KMS-11 (cell line): ENCODE results near the gene ZNF532.

Experiments
- H2AFZ ChIP-seq: fragments of 200-600 bp; sonication (generic); 2 replicates; pipeline ENCODE4 v1.6.1; 2016; ENCODE audit warnings: antibody characterized with exemption, mixed run types, low read depth
- H3K27ac ChIP-seq: fragments of 200-600 bp; sonication (generic); 2 replicates; pipeline ENCODE4 v1.6.1; 2016; ENCODE audit warnings: mild to moderate bottlenecking, mixed run types
- H3K27me3 ChIP-seq: fragments of 200-600 bp; sonication (generic); 2 replicates; pipeline ENCODE4 v1.6.1; 2017; ENCODE audit warnings: mild to moderate bottlenecking, low read depth, mixed run types, moderate library complexity; ENCODE audit not compliant: insufficient read depth
- H3K36me3 ChIP-seq: fragments of 200-600 bp; sonication (generic); 2 replicates; pipeline ENCODE4 v1.6.1; 2017; ENCODE audit warnings: mild to moderate bottlenecking, mixed run types; ENCODE audit not compliant: insufficient read depth
- H3K4me1 ChIP-seq: fragments of 200-600 bp; sonication (generic); 2 replicates; pipeline ENCODE4 v1.6.1; 2016; ENCODE audit warnings: mild to moderate bottlenecking, low read depth, mixed run types; ENCODE audit not compliant: poor library complexity, severe bottlenecking
- H3K4me2 ChIP-seq: fragments of 200-600 bp; sonication (generic); 2 replicates; pipeline ENCODE4 v1.7.0; 2016; ENCODE audit warnings: mild to moderate bottlenecking, mixed run types
- H3K4me3 ChIP-seq: fragments of 200-600 bp; sonication (generic); IDR thresholded peaks from 2 replicates; pipeline ENCODE4 v1.6.1; 2017; ENCODE audit warnings: low read depth, low read length, mixed read lengths; ENCODE audit not compliant: insufficient read depth
- H3K79me2 ChIP-seq: fragments of 200-600 bp; sonication (generic); 2 replicates; pipeline ENCODE4 v1.6.1; 2016; ENCODE audit warnings: low read depth, mixed run types; ENCODE audit not compliant: insufficient read depth
- H3K9ac ChIP-seq: fragments of 200-600 bp; sonication (generic); 2 replicates; pipeline ENCODE4 v1.6.1; 2016; ENCODE audit warnings: mild to moderate bottlenecking, mixed run types
- H4K20me1 ChIP-seq: fragments of 200-600 bp; sonication (generic); 2 replicates; pipeline ENCODE4 v1.6.1; 2016; ENCODE audit warnings: mild to moderate bottlenecking, mixed run types; ENCODE audit not compliant: insufficient read depth
- CTCF ChIP-seq: fragments of 200-600 bp; sonication (generic); conservative IDR thresholded peaks from 2 replicates; pipeline ENCODE4 v1.6.1; 2017; ENCODE audit warnings: low read depth, mild to moderate bottlenecking, antibody characterized with exemption, low read length, moderate library complexity, mixed read lengths

The ZNF532 gene

GRCh38 chr18:58953627-58954026 is 89.0 kb downstream of the ZNF532 start:
- Histone ChIP-seq H3K4me1 (no peaks in the 10 kb centered on the region), H4K20me1 (no peaks in the 10 kb centered on the region), H3K4me2 (no peak overlapping the region), H3K27me3 (no peaks in the 10 kb centered on the region), H3K79me2 (no peaks in the 10 kb centered on the region), H3K36me3 (0 out of 2 replicates have a peak, but pooled peaks cover 2% of the 10 kb centered on the region), H3K27ac (no peak overlapping the region), H3K4me3 (no peak overlapping the region), H3K9ac (no peak overlapping the region), H2AFZ (no peak overlapping the region)
- no peak for TF ChIP-seq CTCF

- H3K36me3 ChIP-seq: 0 out of 2 replicates have a peak, but pooled peaks cover 2% of the 10 kb centered on the region
- no peaks in the 10 kb centered on the region for H4K20me1 ChIP-seq
- H3K9ac ChIP-seq: no peak overlapping the region
- H3K4me2 ChIP-seq: no peak overlapping the region
- no peaks in the 10 kb centered on the region for H3K4me1 ChIP-seq
- no peaks in the 10 kb centered on the region for H3K79me2 ChIP-seq
- H2AFZ ChIP-seq: no peak overlapping the region
- H3K27ac ChIP-seq: no peak overlapping the region
- TF ChIP-seq CTCF: no peak
- H3K27me3 ChIP-seq: no peaks in the 10 kb centered on the region
- no peak overlapping the region for H3K4me3 ChIP-seq
These were observed 90.3 kb downstream of the ZNF532 start for GRCh38 chr18:58955001-58955400.

GRCh38 chr18:58955738-58956137 is 91.1 kb downstream of the ZNF532 start:
- Histone ChIP-seq H3K79me2 (no peaks in the 10 kb centered on the region), H3K9ac (no peak overlapping the region), H3K27me3 (no peaks in the 10 kb centered on the region), H3K4me1 (peaks cover 5% of the 10 kb centered on the region), H4K20me1 (no peaks in the 10 kb centered on the region), H3K36me3 (0 out of 2 replicates have a peak, but pooled peaks cover 2% of the 10 kb centered on the region), H3K4me2 (no peak overlapping the region), H3K27ac (no peak overlapping the region), H3K4me3 (no peak overlapping the region), H2AFZ (no peak overlapping the region)
- TF ChIP-seq CTCF: no peak

- no peak for TF ChIP-seq CTCF
- H3K4me1 ChIP-seq: peaks cover 23% of the 10 kb centered on the region
- H3K4me2 ChIP-seq: no peak overlapping the region
- H3K79me2 ChIP-seq: no peaks in the 10 kb centered on the region
- H3K27ac ChIP-seq: no peak overlapping the region
- H3K27me3 ChIP-seq: no peaks in the 10 kb centered on the region
- no peak overlapping the region for H3K4me3 ChIP-seq
- H2AFZ ChIP-seq: no peak overlapping the region
- no peaks in the 10 kb centered on the region for H4K20me1 ChIP-seq
- 0 out of 2 replicates have a peak, but pooled peaks cover 2% of the 10 kb centered on the region for H3K36me3 ChIP-seq
- H3K9ac ChIP-seq: no peak overlapping the region
These were observed 94.0 kb downstream of the ZNF532 start for GRCh38 chr18:58958628-58959027.
